Daoy (cell line): ENCODE data around the gene GRB10. TPM values are rescaled to one million over a fixed set of nuclear protein-coding genes. Genes with fewer than 3 reads are reported as not detected.
"Not testable (repeated sequence)": the region's sequence is repeated elsewhere in the genome, so short reads cannot be mapped to it uniquely, and the experiment has no call there.

Source experiments
- DNase-seq: peaks from one replicate; pipeline ENCODE4 v3.0.0-alpha.2; 2015; ENCODE audit warnings: low read depth
- total RNA-seq: library from RNA; depleted of rRNA; stranded (reverse); fragments of >200 nt; shearing (Covaris generic); gene quantifications from 2 replicates; pipeline ENCODE4 v1.2.3, GENCODE V29; 2014

The GRB10 gene
- total RNA-seq, 1 experiment from 2014 or later = 66.3 TPM

DNA sequence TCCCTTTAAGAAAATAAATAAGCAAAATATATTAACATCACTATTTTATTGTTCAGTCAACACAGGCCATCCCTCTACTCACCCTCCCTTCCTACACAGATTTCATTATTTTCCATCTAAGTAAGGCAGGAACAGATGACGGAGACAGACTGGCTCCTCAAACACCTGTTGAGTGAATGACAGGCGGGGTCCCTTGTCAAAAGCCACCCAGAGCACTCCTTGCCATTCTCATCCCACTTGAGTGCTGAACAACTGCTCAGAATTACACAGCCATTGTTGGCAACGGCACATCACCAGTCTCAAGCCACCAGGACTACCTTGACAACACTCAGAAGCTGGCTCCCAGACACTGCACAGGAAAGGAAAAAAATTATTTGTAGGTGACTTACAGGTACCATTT is 3.3 kb downstream of the GRB10 start:
- no peak for DNase-seq

GRCh38 chr7:50778189-50778588 is 4.5 kb downstream of the GRB10 start:
- no peak for DNase-seq

DNA sequence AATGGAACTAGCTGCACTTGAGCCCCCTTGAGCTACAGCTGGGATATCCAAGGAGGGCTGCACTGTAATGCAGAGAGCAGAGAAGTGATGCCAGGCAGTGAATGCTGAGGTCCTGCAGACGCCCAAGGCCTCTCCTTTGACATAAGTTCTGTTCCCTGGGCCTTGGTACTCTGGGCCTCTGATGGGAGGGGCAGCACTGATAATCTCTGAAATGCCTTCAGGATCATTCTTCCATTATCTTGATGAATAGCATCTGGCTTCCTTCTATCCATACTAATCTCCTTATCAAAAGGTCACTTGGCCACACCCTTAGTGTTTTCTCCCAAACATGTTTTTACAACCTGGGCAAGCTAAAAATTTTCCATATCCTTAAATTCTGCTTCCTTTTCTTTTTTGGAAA is 6.9 kb downstream of the GRB10 start:
- DNase-seq = no peak

DNA sequence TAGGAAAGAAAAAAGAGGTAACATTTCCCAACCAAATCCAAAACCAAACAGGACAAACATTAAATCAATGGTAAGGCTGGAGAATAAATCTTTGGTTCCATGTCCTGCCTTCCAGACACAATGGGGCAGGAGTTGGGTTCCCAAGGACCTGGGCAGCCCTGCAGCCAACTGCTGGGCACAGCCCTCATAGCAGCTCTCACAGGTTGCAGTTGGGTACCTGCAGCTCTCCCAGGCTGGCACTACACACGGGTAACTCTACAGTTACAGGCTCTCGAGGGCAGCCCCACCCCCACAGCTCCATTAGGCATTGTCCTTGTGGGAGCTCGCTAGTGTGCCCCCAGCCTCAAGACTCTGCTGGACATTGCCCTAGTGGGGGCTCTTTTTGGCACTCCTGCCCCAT is 7.5 kb downstream of the GRB10 start:
- no peak for DNase-seq

DNA sequence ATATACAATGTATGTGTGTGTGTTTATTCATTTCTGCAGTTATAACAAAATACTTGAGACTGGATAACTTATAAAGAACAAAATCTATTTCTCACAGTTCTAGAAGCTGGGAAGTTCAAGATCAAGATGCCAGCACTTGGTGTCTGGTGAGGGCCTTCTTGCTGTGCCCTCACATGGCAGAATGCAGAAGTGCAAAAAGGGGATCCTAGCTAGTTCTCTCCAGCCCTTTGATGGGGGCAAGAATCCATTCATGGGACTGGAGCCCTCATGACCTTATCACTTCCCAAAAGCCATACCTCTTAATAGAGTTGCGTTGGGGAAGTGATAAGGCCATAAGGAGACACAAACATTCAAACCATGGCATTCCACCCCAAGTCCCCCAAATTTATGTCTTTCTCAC is 8.4 kb downstream of the GRB10 start:
- DNase-seq = no peak

GRCh38 chr7:50773071-50773470 is 9.6 kb downstream of the GRB10 start:
- DNase-seq = not testable (repeated sequence)

- no peak for DNase-seq
These were observed 11.3 kb downstream of the GRB10 start for GRCh38 chr7:50771120-50772002.

GRCh38 chr7:50768485-50769474 is 13.9 kb downstream of the GRB10 start:
- no peak for DNase-seq

- DNase-seq = no peak
These were observed 15.9 kb downstream of the GRB10 start for GRCh38 chr7:50766849-50767207.

DNA sequence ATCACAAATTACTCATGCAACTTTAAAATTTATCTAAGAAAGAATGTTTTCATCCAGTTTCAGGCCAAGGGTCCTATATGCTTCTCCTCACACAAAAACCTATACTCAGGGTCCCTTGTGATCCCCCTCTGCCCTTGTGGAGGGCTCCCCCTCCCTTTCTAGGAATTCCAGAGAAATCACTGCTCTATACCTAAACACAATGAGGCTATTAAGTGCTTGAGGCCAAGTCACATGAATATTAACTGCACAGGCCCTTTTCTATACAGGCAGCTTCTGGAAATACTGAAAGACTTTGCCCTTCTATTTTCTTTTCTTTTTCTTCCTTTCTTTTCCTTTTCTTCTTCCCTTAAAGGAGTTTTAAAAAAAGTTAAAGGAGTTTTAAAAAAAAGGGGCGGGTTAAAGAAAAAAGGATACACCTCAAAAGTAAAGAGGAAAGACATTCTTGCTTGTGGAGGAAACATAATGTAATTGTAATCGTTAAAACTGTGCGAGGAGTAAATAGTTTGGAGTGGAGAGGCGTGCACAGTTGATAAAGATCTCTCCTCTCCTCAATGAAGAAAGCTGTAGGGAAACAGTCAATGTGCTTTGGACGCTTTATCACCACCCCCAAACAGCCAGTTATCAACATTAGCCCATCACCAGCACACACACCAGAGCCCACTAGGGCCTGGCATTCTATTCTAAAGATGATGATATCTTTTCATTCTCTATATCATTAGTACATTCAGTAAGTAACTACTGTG is 16.4 kb downstream of the GRB10 start:
- no peak for DNase-seq

GRCh38 chr7:50762337-50762736 is 20.4 kb downstream of the GRB10 start:
- no peak for DNase-seq

- no peak for DNase-seq
These were observed 21.0 kb downstream of the GRB10 start for GRCh38 chr7:50761713-50762112.

- DNase-seq = no peak
These were observed 24.8 kb downstream of the GRB10 start for GRCh38 chr7:50757703-50758390.

DNA sequence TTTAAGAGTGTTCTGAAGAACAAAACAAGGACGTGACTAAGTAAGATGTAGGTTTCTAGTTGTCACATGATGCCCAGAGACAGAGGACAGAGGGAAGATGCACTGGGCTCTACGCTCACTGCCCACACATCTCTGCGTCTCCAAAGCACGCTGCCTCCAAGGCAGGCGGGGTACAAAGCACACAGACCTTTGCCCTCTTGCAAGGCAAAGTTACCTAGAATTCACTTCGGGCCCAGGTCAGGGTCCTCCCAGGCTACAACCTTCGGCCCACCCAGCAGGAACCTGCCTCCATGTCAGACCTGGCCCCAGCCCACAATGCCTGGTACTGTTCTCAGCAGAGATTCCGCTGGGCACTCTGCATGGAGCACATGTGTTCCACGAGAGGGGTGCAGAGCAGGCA is 26.5 kb downstream of the GRB10 start:
- DNase-seq = no peak

- no peak for DNase-seq
These were observed 28.0 kb downstream of the GRB10 start for GRCh38 chr7:50754684-50755083.

DNA sequence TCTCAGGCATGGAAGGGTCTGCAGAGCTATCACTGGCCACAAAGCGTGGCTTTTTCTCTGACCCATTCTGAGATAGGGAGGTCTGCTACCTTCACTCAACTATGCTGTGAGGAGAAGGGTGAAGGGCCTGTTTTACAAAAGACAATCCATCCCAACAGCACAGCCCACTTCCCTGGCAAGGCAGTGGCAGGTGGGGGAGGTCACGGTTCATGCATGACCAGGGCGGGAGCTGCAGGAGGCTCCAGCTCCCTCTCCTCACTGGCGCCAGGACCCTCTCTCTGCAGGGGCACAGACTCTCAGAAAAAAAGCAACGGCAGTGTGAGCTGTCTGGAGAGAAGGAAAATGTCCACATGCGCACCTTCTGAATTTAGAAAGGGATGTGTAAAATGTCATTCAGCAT is 28.5 kb downstream of the GRB10 start:
- no peak for DNase-seq

DNA sequence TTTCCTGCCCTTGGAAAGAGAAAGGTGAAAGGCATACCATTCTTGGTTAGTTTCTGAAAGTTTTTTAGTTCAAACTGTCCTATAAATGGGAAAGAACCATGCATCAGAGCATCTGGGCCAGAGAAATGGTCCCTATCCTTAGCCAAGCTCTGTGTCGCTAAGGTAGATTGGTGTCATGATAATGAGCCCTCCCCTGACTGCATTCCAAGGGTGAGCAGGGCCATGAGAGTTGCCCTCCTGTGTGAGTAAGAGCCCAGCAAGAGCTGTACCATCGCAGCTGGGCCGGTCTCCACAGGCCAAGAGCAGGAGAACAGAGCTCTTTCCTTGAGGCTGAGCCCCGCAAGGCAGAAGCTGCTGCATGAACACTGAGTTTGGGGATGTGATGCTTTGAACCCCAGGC is 30.3 kb downstream of the GRB10 start:
- no peak for DNase-seq

DNA sequence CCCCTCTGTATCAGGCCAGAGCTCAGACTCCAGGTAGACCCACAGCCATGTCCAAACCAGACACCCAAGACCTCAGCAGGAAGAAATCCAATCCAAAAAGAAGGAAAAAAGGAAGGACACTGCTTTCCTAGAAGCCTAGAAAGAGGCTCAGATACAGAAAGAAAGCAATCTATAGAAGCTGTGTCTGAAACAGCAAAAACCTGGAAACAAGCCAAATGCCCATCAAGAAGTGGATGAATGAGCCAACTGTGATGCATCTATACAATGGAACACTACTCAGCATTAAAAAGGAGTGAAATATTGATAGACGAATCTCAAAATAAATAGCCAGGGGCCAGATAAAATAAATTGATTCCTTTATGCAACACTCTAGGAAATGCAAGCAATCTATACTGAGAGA is 31.6 kb downstream of the GRB10 start:
- DNase-seq = no peak

DNA sequence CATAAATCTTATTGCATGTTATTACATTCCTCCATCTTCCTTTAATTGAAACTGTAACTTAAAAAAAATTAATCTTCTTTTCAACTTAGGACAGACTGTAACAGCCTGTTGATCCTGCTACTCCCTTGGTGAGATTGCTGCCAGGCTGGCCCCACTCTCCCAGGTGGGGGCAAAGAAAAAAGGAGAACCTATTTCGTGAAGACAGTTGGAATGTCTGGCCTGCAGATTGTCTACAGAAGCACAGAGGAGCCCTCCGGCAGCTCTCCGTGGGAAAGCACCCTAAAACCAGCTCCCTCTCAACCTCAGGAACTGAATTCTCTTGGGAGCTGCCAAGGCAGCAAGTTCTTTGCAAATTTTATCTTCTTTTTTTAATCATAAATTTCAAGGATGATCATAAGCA is 32.8 kb downstream of the GRB10 start:
- no peak for DNase-seq

DNA sequence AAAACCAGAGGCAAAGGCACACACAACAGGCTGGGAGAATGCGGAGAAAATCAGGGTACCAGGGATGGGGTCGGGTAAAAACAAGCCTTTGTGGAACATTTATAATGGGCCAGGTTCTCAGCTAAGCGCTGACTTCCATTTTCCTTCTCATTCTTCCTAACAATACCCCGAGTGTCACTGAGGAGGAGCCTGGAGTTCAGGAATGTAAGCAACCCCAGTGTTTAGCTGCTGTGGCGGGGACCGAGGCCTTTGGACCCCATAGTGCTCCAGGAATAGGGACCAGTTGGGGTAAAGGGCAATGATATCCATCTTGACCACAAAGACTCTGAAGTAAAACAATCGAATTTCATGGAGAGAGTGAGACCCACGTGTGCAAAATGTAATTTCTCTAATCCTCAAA is 34.2 kb downstream of the GRB10 start:
- DNase-seq = no peak

GRCh38 chr7:50745835-50746234 is 36.9 kb downstream of the GRB10 start:
- no peak for DNase-seq
